Breast epithelium (tissue), 4 donors: ENCODE data around the gene SLAIN2. TPM values are rescaled to one million over a fixed set of nuclear protein-coding genes. Genes with fewer than 3 reads are reported as not detected.

ENCODE experiments used
- DNase-seq, 2 donors: peaks; one replicate each; pipeline ENCODE4 v3.0.0-alpha.2; 2019; ENCODE audit warnings: low spot score in 2 of 2
- H3K27ac ChIP-seq, 2 donors: fragments of 200-600 bp; sonication (generic) in 1 of 2; one replicate each; pipeline ENCODE4 v1.5.1; 2016 to 2019; ENCODE audit warnings: mild to moderate bottlenecking in 1 of 2
- H3K27me3 ChIP-seq, 2 donors: fragments of 200-600 bp; sonication (generic) in 1 of 2; one replicate each; pipeline versions ENCODE4 v1.5.1 to v1.6.0; 2017 to 2019; ENCODE audit warnings: control low read depth in 1 of 2, mild to moderate bottlenecking in 1 of 2
- H3K36me3 ChIP-seq: fragments of 200-600 bp; one replicate; pipeline ENCODE4 v1.5.1; 2019
- H3K4me1 ChIP-seq, 2 donors: fragments of 200-600 bp; sonication (generic); one replicate each; pipeline ENCODE4 v1.5.1; 2016 to 2019; ENCODE audit warnings: control low read depth in 1 of 2
- H3K4me3 ChIP-seq, 3 donors: fragments of 200-600 bp; sonication (generic); 1 replicate in 2 of 3; 2 replicates in 1 of 3; pipeline ENCODE4 v1.5.1; 2016 to 2019; ENCODE audit warnings: mild to moderate bottlenecking in 3 of 3, moderate library complexity in 2 of 3
- H3K9me3 ChIP-seq, 2 donors: fragments of 200-600 bp; sonication (generic) in 1 of 2; one replicate each; pipeline ENCODE4 v1.5.1; 2016 to 2019; ENCODE audit warnings: control low read depth in 1 of 2
- POLR2A ChIP-seq: fragments of 450-650 bp; IDR thresholded peaks from one replicate; pipeline ENCODE4 v1.6.1; 2016; ENCODE audit warnings: antibody characterized with exemption, mild to moderate bottlenecking, moderate library complexity
- POLR2AphosphoS5 ChIP-seq, 3 donors: sonication (generic); formaldehyde crosslinking; IDR thresholded peaks; one replicate each; pipeline ENCODE4 v1.6.1; 2017; ENCODE audit warnings: antibody characterized with exemption in 3 of 3
- intact Hi-C: fragments of 100-400 bp; cut with DNase I; formaldehyde crosslinking; loops from one replicate; pipeline ENCODE4 v1.15.1; 2023; ENCODE audit warnings: low total_unique reads
- total RNA-seq, 3 donors: library from RNA; depleted of rRNA; stranded (reverse); fragments of >200 nt; gene quantifications; one replicate each; pipeline ENCODE4 v1.1.0, GENCODE V29; 2016
- TF ChIP-seq, protein P1 (sequence below), 3 donors: fragments of 450-650 bp; IDR thresholded peaks; one replicate each; pipeline ENCODE4 v1.5.1; 2016 to 2017; ENCODE audit warnings: antibody characterized with exemption in 3 of 3, mild to moderate bottlenecking in 3 of 3, moderate library complexity in 3 of 3

Gene SLAIN2
- total RNA-seq, 3 donors from 2014 or later: 41.6 to 76.6 (median 76.5) TPM

DNA sequence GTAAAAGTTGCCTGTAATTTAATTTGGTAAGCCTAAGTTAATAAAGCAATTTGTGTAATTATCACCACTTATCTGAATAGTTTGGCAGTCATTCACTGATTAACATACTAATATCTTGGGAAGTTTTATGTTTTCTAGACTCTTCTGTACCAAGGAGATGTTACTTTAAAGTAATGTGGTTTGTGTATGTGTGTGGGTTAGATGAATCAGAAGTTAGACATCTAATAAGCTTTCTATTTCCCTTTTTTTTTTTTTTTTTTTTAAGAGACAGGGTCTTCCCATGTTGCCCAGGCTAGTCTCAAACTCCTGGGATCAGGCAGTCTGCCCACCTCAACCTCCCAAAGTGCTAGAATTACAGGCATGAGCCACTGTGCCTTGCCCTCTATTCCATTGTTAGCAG, 5.3 kb downstream of the SLAIN2 start:
- Histone ChIP-seq H3K4me3 (no peak overlapping the region), H3K36me3 (no peaks in the 10 kb centered on the region)
- intact Hi-C loops: no loop called here

DNA sequence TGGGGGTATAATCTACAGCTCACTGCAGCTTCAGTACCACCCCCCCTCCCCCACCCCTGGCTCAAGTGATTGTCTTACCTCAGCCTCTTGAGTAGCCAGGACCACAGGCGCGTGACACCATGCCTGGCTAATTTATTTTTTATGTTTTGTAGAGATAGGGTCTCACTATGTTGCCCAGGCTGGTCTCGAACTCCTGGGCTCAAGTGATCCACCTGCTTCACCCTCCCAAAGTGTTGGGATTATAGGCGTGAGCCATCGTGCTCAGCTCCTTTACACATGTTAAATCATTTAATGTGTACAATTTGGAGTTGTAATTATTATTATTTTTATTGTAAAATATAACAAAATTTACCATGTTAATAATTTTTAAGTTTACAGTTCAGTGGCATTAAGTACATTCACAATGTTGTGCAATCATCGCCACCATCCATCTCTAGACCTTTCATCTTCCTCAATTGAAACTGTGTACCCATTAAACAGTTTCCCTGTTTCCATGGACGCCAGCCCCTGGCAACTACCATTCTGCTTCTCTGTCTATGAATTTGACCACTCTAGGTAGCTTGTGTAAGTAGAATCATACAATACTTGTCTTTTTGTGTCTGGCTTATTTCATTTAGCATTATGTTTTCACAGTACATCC, 6.1 kb downstream of the SLAIN2 start:
- intact Hi-C loops: no loop called here
- TF ChIP-seq POLR2A: no peak
- TF ChIP-seq POLR2AphosphoS5 (IDR thresholded peaks at IDR 0.05): no peak
- TF ChIP-seq, protein P1, sequence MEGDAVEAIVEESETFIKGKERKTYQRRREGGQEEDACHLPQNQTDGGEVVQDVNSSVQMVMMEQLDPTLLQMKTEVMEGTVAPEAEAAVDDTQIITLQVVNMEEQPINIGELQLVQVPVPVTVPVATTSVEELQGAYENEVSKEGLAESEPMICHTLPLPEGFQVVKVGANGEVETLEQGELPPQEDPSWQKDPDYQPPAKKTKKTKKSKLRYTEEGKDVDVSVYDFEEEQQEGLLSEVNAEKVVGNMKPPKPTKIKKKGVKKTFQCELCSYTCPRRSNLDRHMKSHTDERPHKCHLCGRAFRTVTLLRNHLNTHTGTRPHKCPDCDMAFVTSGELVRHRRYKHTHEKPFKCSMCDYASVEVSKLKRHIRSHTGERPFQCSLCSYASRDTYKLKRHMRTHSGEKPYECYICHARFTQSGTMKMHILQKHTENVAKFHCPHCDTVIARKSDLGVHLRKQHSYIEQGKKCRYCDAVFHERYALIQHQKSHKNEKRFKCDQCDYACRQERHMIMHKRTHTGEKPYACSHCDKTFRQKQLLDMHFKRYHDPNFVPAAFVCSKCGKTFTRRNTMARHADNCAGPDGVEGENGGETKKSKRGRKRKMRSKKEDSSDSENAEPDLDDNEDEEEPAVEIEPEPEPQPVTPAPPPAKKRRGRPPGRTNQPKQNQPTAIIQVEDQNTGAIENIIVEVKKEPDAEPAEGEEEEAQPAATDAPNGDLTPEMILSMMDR (IDR thresholded peaks at IDR 0.05): no peak

More for the DNA sequence above, 5.3 kb downstream of the SLAIN2 start:
- TF ChIP-seq POLR2A: no peak
- TF ChIP-seq, protein P1 (IDR thresholded peaks at IDR 0.05): no peak
- TF ChIP-seq POLR2AphosphoS5 (IDR thresholded peaks at IDR 0.05): no peak
- H3K9me3 ChIP-seq: no peaks in the 10 kb centered on the region
- H3K27me3 ChIP-seq: no peaks in the 10 kb centered on the region
- peaks cover 0 to 9% of the 10 kb centered on the region in 2 donors for H3K4me1 ChIP-seq
- DNase-seq: no peak
- no peak overlapping the region for H3K27ac ChIP-seq

DNA sequence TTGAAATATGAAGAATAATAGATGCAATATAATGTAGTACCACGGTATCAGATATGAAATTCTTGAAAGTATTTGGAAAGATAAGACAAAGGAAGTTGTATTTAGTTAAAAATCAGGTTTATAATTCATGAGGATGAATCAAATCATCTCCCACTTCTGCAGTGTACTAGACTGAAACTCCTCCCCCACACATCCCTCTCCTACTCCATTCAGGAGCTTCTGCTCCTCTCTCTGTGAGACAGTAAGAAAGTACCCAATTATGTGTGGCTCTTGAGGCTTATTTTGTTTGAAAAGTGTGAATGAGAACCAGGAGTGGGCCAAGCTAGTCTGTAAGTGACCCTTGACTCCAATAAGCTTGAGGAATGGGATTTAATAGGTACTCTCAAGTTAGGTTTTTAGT, 9.5 kb downstream of the SLAIN2 start:
- H3K36me3 ChIP-seq: no peaks in the 10 kb centered on the region
- intact Hi-C loops: no loop called here
- H3K27me3 ChIP-seq: no peaks in the 10 kb centered on the region
- DNase-seq: no peak
- H3K4me3 ChIP-seq: no peak overlapping the region
- H3K9me3 ChIP-seq: no peaks in the 10 kb centered on the region
- H3K27ac ChIP-seq: no peak overlapping the region
- TF ChIP-seq POLR2AphosphoS5 (IDR thresholded peaks at IDR 0.05) (no peak), POLR2A (no peak)
- no peaks in the 10 kb centered on the region for H3K4me1 ChIP-seq

More for the DNA sequence above, 6.1 kb downstream of the SLAIN2 start:
- no peaks in the 10 kb centered on the region for H3K36me3 ChIP-seq
- no peaks in the 10 kb centered on the region for H3K9me3 ChIP-seq
- no peaks in the 10 kb centered on the region for H3K27me3 ChIP-seq
- no peak overlapping the region for H3K4me3 ChIP-seq
- H3K27ac ChIP-seq: no peak overlapping the region
- peaks cover 0 to 9% of the 10 kb centered on the region in 2 donors for H3K4me1 ChIP-seq
- DNase-seq: no peak

DNA sequence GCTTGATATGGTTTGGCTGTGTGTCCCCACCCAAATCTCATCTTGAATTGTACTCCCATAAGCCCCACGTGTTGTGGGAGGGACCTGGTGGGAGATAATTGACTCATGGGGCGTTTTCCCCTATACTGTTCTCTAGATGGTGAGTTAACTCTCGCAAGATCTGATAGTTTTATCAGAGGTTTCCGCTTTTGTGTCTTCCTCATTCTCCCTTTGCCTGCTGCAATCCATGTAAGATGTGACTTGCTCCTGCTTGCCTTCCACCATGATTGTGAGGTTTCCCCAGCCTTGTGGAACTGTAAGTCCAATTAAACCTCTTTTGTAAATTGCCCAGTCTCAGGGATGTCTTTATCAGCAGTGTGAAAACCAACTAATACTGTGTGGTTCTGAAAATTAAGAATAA, 11.5 kb downstream of the SLAIN2 start:
- Histone ChIP-seq H3K27ac (no peak overlapping the region), H3K4me3 (no peak overlapping the region), H3K4me1 (no peaks in the 10 kb centered on the region), H3K9me3 (no peaks in the 10 kb centered on the region), H3K36me3 (no peaks in the 10 kb centered on the region), H3K27me3 (no peaks in the 10 kb centered on the region)
- no peak for DNase-seq
- intact Hi-C loops: no loop called here
- no peak for TF ChIP-seq POLR2A
- TF ChIP-seq POLR2AphosphoS5 (IDR thresholded peaks at IDR 0.05): no peak
- TF ChIP-seq, protein P1 (IDR thresholded peaks at IDR 0.05): no peak

DNA sequence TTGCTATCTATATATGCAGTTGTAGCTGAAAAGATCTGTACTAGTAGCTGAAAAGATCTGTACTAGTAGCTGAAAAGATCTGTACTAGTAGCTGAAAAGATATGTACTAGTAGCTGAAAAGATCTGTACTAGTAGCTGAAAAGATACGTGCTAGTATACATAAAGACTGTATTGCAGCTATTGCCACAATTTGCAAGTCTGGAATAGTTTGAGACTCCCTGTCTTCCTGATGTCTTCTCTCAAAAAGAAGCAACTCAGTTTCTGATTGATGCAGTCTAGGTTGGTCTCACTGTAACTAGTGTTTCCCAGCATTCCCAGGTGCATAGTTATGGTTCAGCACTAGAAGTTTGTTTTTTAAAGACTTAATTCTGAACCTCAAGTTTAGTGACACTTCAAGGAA, 15.0 kb downstream of the SLAIN2 start:
- H3K36me3 ChIP-seq: no peaks in the 10 kb centered on the region
- no peaks in the 10 kb centered on the region for H3K9me3 ChIP-seq
- TF ChIP-seq POLR2A: no peak
- TF ChIP-seq POLR2AphosphoS5 (IDR thresholded peaks at IDR 0.05): no peak
- TF ChIP-seq, protein P1 (IDR thresholded peaks at IDR 0.05): no peak
- intact Hi-C loops: no loop called here
- no peaks in the 10 kb centered on the region for H3K27me3 ChIP-seq
- DNase-seq: no peak
- no peaks in the 10 kb centered on the region for H3K4me1 ChIP-seq
- no peak overlapping the region for H3K27ac ChIP-seq
- no peak overlapping the region for H3K4me3 ChIP-seq
